Keratinocyte (primary cell): Measurements from ENCODE around the gene UPF3A. TPM values are rescaled to one million over a fixed set of nuclear protein-coding genes. Genes with fewer than 3 reads are reported as not detected.

Experiments
- DNase-seq: peaks from one replicate; pipeline ENCODE4 v3.0.0-alpha.2; 2011; ENCODE audit warnings: low read depth, missing footprints, low spot score
- FAIRE-seq: peaks from 2 replicates; lab custom pipeline; 2011; peaks lifted over from hg19 to GRCh38; lab: Jason Lieb, UNC
- H2AFZ ChIP-seq: 2 replicates; pipeline ENCODE4 v1.6.0; 2012; ENCODE audit warnings: low read length, control low read depth, inconsistent platforms; ENCODE audit not compliant: control insufficient read depth
- H3K27ac ChIP-seq: 2 replicates; pipeline ENCODE4 v1.5.1; 2011; ENCODE audit warnings: low read length; ENCODE audit not compliant: control insufficient read depth, insufficient read depth
- H3K27me3 ChIP-seq: 3 replicates; pipeline ENCODE4 v1.6.0; 2011; ENCODE audit warnings: low read length; ENCODE audit not compliant: control insufficient read depth, insufficient read depth; ENCODE audit errors: extremely low read depth
- H3K36me3 ChIP-seq, 2 experiments: 2 replicates in 1 of 2; 3 replicates in 1 of 2; pipeline ENCODE4 v1.5.1; 2011; ENCODE audit warnings: low read length in 2 of 2, mild to moderate bottlenecking in 1 of 2; ENCODE audit not compliant: control insufficient read depth in 2 of 2, insufficient read depth in 2 of 2; ENCODE audit errors: extremely low read depth in 1 of 2
- H3K4me1 ChIP-seq: 3 replicates; pipeline ENCODE4 v1.5.1; 2011; ENCODE audit warnings: low read length; ENCODE audit not compliant: control insufficient read depth, insufficient read depth; ENCODE audit errors: extremely low read depth
- H3K4me2 ChIP-seq: 3 replicates; pipeline ENCODE4 v1.6.0; 2011; ENCODE audit warnings: low read depth, low read length; ENCODE audit not compliant: control insufficient read depth, insufficient read depth; ENCODE audit errors: extremely low read depth
- H3K4me3 ChIP-seq, 3 experiments: fragments of 200-600 bp in 1 of 3; sonication (generic) in 1 of 3; 2 replicates in 2 of 3; 3 replicates in 1 of 3; pipeline ENCODE4 v1.5.1; 2011 to 2016; ENCODE audit warnings: low read length in 3 of 3, mild to moderate bottlenecking in 3 of 3, control low read depth in 2 of 3, inconsistent platforms in 1 of 3, low read depth in 1 of 3, mixed read lengths in 1 of 3, mixed run types in 1 of 3, moderate library complexity in 1 of 3; ENCODE audit not compliant: control insufficient read depth in 2 of 3, insufficient read depth in 2 of 3; ENCODE audit errors: extremely low read depth in 1 of 3
- H3K79me2 ChIP-seq: 2 replicates; pipeline ENCODE4 v1.6.0; 2012; ENCODE audit warnings: low read length; ENCODE audit not compliant: control insufficient read depth, insufficient read depth
- H3K9ac ChIP-seq: 3 replicates; pipeline ENCODE4 v1.6.0; 2011; ENCODE audit warnings: low read length; ENCODE audit not compliant: control insufficient read depth, insufficient read depth; ENCODE audit errors: extremely low read depth
- H3K9me1 ChIP-seq: 3 replicates; pipeline ENCODE4 v1.6.0; 2011; ENCODE audit warnings: low read length; ENCODE audit not compliant: control insufficient read depth, insufficient read depth; ENCODE audit errors: extremely low read depth
- H3K9me3 ChIP-seq: 2 replicates; pipeline ENCODE4 v1.5.1; 2012; ENCODE audit warnings: low read depth, low read length; ENCODE audit not compliant: control insufficient read depth
- H4K20me1 ChIP-seq: 3 replicates; pipeline ENCODE4 v1.6.0; 2011; ENCODE audit warnings: low read length; ENCODE audit not compliant: control insufficient read depth, insufficient read depth; ENCODE audit errors: extremely low read depth
- CTCF ChIP-seq, 3 experiments: IDR thresholded peaks in 1 of 3; conservative IDR thresholded peaks in 1 of 3; optimal IDR thresholded peaks in 1 of 3; 2 replicates in 2 of 3; 3 replicates in 1 of 3; pipeline versions ENCODE3 to v1.5.1; 2011; ENCODE audit warnings: low read length in 3 of 3, mild to moderate bottlenecking in 3 of 3, moderate library complexity in 2 of 3, control low read depth in 1 of 3, inconsistent platforms in 1 of 3; ENCODE audit not compliant: insufficient read depth in 2 of 3; ENCODE audit errors: extremely low read depth in 1 of 3
- EZH2 ChIP-seq: IDR thresholded peaks from one replicate; pipeline ENCODE4 v1.6.1; 2012; ENCODE audit warnings: inconsistent platforms, mild to moderate bottlenecking, low read length, moderate library complexity
- dilution Hi-C: fragments of 300-500 bp; cut with MboI; formaldehyde crosslinking; loops from one replicate; pipeline ENCODE4 v1.7.0; 2020; ENCODE audit warnings: low sequenced_read_pairs; ENCODE audit not compliant: extremely low pct_ligation_motif_present
- polyA plus RNA-seq, 5 experiments: library from polyadenylated mRNA; depleted of rRNA in 3 of 5; stranded (reverse) in 3 of 5; stranded (forward) in 1 of 5; unstranded in 1 of 5; fragments of >200 nt; gene quantifications; 1 replicate in 1 of 5; 2 replicates in 3 of 5; 3 replicates in 1 of 5; pipeline versions ENCODE4 v1.2.1 to v1.2.3, GENCODE V29; 2011 to 2012; ENCODE audit warnings: missing spikeins in 2 of 5, low read depth in 1 of 5, low replicate concordance in 1 of 5

Gene UPF3A
- polyA plus RNA-seq, 1 donor (not counting 4 experiments of a cell fraction or from before 2014, with no cell fraction given) = 60.8 TPM

DNA sequence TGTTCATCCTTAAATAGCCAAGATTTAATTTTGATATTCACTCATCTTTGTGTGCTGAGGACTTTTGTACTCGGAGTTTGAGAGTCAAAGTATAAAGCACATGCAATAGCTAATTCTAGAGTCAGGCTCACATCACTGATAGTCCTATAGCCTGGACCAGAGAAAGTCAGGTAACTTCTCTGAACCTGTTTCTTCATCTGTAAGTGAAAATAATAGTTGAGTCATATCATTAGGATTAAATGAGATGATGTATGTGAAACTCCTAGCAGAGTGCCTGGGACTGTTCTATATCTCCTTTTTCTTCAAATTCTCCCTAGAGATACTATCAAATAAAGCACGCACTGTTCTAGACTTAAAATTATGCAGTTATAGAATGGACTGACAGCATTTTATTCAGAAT lies 41.9 kb downstream of the UPF3A start:
- H3K9me1 ChIP-seq = no peaks in the 10 kb centered on the region
- H3K9ac ChIP-seq = no peak overlapping the region
- H3K27me3 ChIP-seq = no peaks in the 10 kb centered on the region
- H3K4me2 ChIP-seq = no peak overlapping the region
- dilution Hi-C loops = no loop called here
- no peak overlapping the region for H2AFZ ChIP-seq
- H3K27ac ChIP-seq = no peak overlapping the region
- no peak for FAIRE-seq
- no peak for DNase-seq
- H4K20me1 ChIP-seq = peaks cover 4% of the 10 kb centered on the region
- no peak overlapping the region for H3K4me3 ChIP-seq
- no peak for TF ChIP-seq CTCF (optimal IDR thresholded peaks at IDR 0.05 in 1 of 3, IDR thresholded peaks at IDR 0.05 in 1 of 3, conservative IDR thresholded peaks at IDR 0.05 in 1 of 3; ENCODE audit: extremely low read depth in 1 of 3, insufficient read depth in 2 of 3, low read length in 3 of 3)
- no peak for TF ChIP-seq EZH2
- no peaks in the 10 kb centered on the region for H3K9me3 ChIP-seq
- H3K4me1 ChIP-seq = no peaks in the 10 kb centered on the region
- peaks cover 26 to 31% of the 10 kb centered on the region in 2 experiments for H3K36me3 ChIP-seq
- H3K79me2 ChIP-seq = peaks cover 25% of the 10 kb centered on the region

GRCh38 chr13:114324334-114324733 lies 42.9 kb downstream of the UPF3A start:
- Histone ChIP-seq H3K4me1 (no peaks in the 10 kb centered on the region), H3K36me3 (peaks cover 28 to 31% of the 10 kb centered on the region in 2 experiments), H3K27ac (no peak overlapping the region), H3K9me1 (no peaks in the 10 kb centered on the region), H3K4me2 (no peak overlapping the region), H3K27me3 (no peaks in the 10 kb centered on the region), H4K20me1 (no peaks in the 10 kb centered on the region), H3K9ac (no peak overlapping the region), H3K9me3 (no peaks in the 10 kb centered on the region), H3K79me2 (peaks cover 15% of the 10 kb centered on the region), H2AFZ (no peak overlapping the region), H3K4me3 (no peak overlapping the region)
- no peak for TF ChIP-seq EZH2
- TF ChIP-seq CTCF (optimal IDR thresholded peaks at IDR 0.05 in 1 of 3, IDR thresholded peaks at IDR 0.05 in 1 of 3, conservative IDR thresholded peaks at IDR 0.05 in 1 of 3; ENCODE audit: extremely low read depth in 1 of 3, insufficient read depth in 2 of 3, low read length in 3 of 3) = no peak
- FAIRE-seq (no peak), DNase-seq (no peak)
- dilution Hi-C loops = no loop called here
